C1 segment of cervical spinal cord (tissue), 14 donors: Measurements from ENCODE around the gene LBHD2.

Experiments used
- DNase-seq, 14 donors: peaks; one replicate each; lab custom pipeline; 2025; lab: John Stamatoyannopoulos, UW

Gene LBHD2

GRCh38 chr14:103130017-103130764, 46.2 kb downstream of the LBHD2 start:
- DNase-seq, result no peak

GRCh38 chr14:103130965-103131364, 47.0 kb downstream of the LBHD2 start:
- no peak for DNase-seq

GRCh38 chr14:103131580-103131979, 47.6 kb downstream of the LBHD2 start:
- DNase-seq, result no peak

DNA sequence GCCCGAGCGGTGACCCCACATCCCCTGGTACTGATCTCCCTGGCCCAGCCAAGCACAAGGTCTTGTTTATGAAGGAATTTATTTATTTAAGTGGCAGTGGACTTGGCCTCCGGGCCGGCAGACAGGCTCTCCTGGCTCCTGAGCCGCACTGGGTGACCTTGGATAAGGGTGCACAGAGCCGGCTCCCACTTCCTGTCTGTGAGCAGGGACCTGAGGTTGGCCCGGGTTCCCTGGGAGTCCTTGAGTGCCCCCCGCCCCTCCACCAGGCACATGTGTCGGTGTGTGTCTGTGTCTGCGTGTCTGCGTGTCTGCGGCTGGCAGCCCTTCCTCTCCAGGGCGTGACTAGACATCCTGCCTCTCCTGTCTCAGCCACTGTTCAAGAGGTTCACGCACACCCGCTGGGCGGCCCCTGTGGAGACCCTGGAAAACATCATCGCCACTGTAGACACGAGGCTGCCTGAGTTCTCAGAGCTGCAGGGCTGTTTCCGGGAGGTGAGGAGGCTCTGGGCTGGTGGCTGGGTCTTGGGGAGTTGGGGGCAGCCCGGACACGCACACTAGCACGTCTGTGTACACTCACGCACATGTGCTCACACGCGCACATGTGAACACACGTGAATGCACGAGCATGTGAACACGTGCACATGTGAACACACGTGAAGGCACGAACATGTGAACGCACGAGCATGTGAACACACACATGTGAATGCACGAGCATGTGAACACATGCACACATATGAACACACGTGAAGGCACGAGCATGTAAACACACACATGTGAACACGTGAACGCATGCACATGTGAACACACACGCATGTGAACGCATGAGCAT, 48.6 kb downstream of the LBHD2 start:
- no peak for DNase-seq

DNA sequence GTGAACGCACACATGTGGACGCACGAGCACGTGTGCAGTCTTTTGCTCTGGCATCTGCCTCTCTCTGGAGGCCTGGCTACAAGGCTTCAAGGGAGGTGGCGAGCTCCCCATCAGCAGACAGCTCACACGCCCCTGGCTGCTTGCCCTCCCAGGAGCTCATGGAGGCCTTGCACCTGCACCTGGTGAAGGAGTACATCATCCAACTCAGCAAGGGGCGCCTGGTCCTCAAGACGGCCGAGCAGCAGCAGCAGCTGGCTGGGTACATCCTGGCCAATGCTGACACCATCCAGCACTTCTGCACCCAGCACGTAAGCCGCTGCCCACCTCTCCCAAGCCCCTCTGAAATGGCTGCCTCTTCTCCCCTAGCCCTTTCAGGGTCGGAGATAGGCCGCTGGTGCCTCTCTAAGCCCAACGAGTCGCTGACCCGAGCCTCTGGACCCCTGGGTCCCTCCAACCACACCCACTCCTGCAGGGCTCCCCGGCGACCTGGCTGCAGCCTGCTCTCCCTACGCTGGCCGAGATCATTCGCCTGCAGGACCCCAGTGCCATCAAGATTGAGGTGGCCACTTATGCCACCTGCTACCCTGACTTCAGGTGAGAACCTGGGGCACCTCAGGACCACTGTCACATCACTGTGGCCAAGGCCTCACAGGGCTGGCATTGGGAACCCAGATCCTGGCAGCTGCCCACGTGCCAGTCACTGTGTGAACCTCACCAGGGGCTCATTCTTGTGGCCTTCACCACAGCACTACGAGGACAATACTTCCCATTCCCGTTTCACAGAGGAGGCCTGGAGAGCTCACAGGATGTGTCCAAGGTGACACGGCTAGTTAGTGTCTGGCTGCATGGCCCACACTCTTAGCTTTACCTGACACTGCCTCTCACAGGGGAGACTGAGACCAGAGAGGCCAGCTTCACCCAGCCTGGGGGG, 49.5 kb downstream of the LBHD2 start:
- no peak for DNase-seq

- DNase-seq, result no peak
These were observed 50.4 kb downstream of the LBHD2 start for GRCh38 chr14:103134405-103134804.

- no peak for DNase-seq
These were observed 50.9 kb downstream of the LBHD2 start for GRCh38 chr14:103134919-103135318.

- DNase-seq, result no peak
These were observed 51.6 kb downstream of the LBHD2 start for GRCh38 chr14:103135333-103136260.

- no peak for DNase-seq
These were observed 52.6 kb downstream of the LBHD2 start for GRCh38 chr14:103136388-103137271.

- DNase-seq, result no peak
These were observed 53.8 kb downstream of the LBHD2 start for GRCh38 chr14:103137689-103138300.

DNA sequence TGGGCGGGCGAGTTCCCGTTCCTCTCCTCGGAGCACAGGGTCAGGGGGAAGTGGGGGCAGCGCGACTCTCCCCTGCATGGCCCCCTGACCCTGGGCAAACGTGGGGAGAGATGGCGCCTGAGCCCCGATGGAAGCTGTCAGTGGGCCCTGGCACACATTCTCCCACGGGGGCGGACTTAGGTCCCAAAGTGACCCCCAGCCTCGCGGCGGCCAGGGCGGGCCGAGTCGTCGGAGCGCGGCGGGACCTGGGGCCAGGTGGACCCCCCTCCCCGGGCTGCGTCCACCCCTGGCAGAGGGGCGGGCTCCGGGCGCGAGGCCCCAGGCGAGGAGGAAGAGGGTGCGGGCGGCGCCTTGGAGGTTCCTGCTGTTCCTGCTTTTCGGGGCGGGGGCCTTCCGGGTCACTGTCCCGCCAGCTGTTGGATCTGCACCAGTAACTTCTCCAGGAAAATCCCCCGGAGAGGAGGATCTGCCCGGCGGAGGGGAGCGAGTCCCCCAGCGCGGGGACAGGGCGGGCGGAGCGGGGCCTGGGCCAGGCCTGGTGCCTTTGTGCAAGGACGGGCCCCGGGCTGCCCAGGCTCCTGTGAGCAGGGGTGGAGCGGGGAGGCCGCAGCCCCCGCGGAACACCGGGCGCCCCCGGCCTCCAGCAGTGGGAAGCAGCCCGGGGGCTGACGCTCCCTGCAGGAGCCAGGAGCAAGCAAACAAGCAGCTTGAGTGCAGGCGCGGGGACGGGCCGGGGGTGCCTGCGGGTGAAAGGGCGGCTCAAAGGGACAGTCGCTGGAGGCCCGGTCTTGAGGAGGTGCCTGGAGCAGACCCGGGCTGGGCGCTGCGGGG, 54.5 kb downstream of the LBHD2 start:
- no peak for DNase-seq

- DNase-seq, result no peak
These were observed 55.4 kb downstream of the LBHD2 start for GRCh38 chr14:103139132-103140025.
